Sigmoid colon (tissue), 7 donors: Measurements from ENCODE around the gene ZSWIM5. TPM values are rescaled to one million over a fixed set of nuclear protein-coding genes. Genes with fewer than 3 reads are reported as not detected.

Experiments used
- DNase-seq: peaks from one replicate; pipeline ENCODE4 v3.0.0-alpha.2; 2019
- H3K27ac ChIP-seq, 4 donors: fragments of 200-600 bp; sonication (generic); one replicate each; pipeline ENCODE4 v1.5.1; 2016 to 2019; ENCODE audit warnings: mild to moderate bottlenecking in 1 of 4
- H3K27me3 ChIP-seq, 3 donors: fragments of 200-600 bp; sonication (generic); one replicate each; pipeline ENCODE4 v1.5.1; 2019; ENCODE audit warnings: mild to moderate bottlenecking in 1 of 3
- H3K36me3 ChIP-seq, 4 donors: fragments of 200-600 bp; sonication (generic); one replicate each; pipeline ENCODE4 v1.5.1; 2016 to 2019
- H3K4me1 ChIP-seq, 4 donors: fragments of 200-600 bp; sonication (generic); one replicate each; pipeline ENCODE4 v1.5.1; 2017 to 2019
- H3K4me3 ChIP-seq, 4 donors: fragments of 200-600 bp; sonication (generic); one replicate each; pipeline ENCODE4 v1.5.1; 2017 to 2019; ENCODE audit warnings: mild to moderate bottlenecking in 2 of 4, moderate library complexity in 1 of 4
- H3K9me3 ChIP-seq, 4 donors: fragments of 200-600 bp in 3 of 4; sonication (generic) in 3 of 4; one replicate each; pipeline versions ENCODE4 v1.5.1 to v1.6.1; 2013 to 2019
- CTCF ChIP-seq, 4 experiments: fragments of 450-650 bp in 3 of 4; fragments of 200-600 bp in 1 of 4; IDR thresholded peaks; one replicate each; pipeline ENCODE4 v1.5.1; 2016 to 2019; ENCODE audit warnings: antibody characterized with exemption in 4 of 4, mild to moderate bottlenecking in 3 of 4, moderate library complexity in 2 of 4
- EP300 ChIP-seq, 4 donors: sonication (generic); formaldehyde crosslinking; IDR thresholded peaks; one replicate each; pipeline ENCODE4 v1.6.1; 2017; ENCODE audit warnings: antibody characterized with exemption in 4 of 4
- POLR2A ChIP-seq, 2 donors: fragments of 450-650 bp; IDR thresholded peaks; one replicate each; pipeline ENCODE4 v1.6.1; 2016; ENCODE audit warnings: antibody characterized with exemption in 2 of 2, mild to moderate bottlenecking in 2 of 2, moderate library complexity in 2 of 2
- POLR2AphosphoS5 ChIP-seq, 4 donors: sonication (generic); formaldehyde crosslinking; IDR thresholded peaks; one replicate each; pipeline ENCODE4 v1.6.1; 2017; ENCODE audit warnings: antibody characterized with exemption in 4 of 4
- WGBS, 2 donors: extraction: QIAGEN DNeasy Blood & Tissue Kit; methylation state at CpG; one replicate each; pipeline ENCODE4 v1.1.7; 2013; 5-methylcytosine and 5-hydroxymethylcytosine counted together
- intact Hi-C: fragments of 100-400 bp; cut with DNase I; formaldehyde crosslinking; loops from one replicate; pipeline ENCODE4 v1.15.1; 2023
- polyA plus RNA-seq, 3 donors: library from polyadenylated mRNA; stranded (reverse); fragments of 200-250 nt; gene quantifications; one replicate each; pipeline ENCODE4 v1.2.3, GENCODE V29; 2013
- total RNA-seq, 4 donors: library from RNA; depleted of rRNA; stranded (reverse); fragments of >200 nt; gene quantifications; one replicate each; pipeline ENCODE4 v1.1.0, GENCODE V29; 2016
- donor health status: healthy with polysubstance abuse.
- donor health status: Bipolar disorder and iron deficiency.
- donor health status: healthy.

The ZSWIM5 gene
- total and polyA plus RNA-seq, 7 donors: 2.4 to 4.3 (median 3.2) TPM

- peaks cover 0 to 36% (median 31%) of the 10 kb centered on the region in 4 donors for H3K4me1 ChIP-seq
- H3K9me3 ChIP-seq: no peaks in the 10 kb centered on the region
- no peak overlapping the region for H3K27ac ChIP-seq
- 92 to 94% methylated on average over 3 of the region's 3 CpGs for WGBS, 2 donors
- H3K36me3 ChIP-seq: peaks cover 47 to 64% (median 63%) of the 10 kb centered on the region in 4 donors
- no peaks in the 10 kb centered on the region for H3K27me3 ChIP-seq
- TF ChIP-seq EP300 (IDR thresholded peaks at IDR 0.05): no peak
- TF ChIP-seq POLR2A (IDR thresholded peaks at IDR 0.05): no peak
- no peak for TF ChIP-seq POLR2AphosphoS5 (IDR thresholded peaks at IDR 0.05)
- no peak for TF ChIP-seq CTCF (IDR thresholded peaks at IDR 0.05)
- DNase-seq: no peak
- intact Hi-C loops: no loop called here
- no peak overlapping the region for H3K4me3 ChIP-seq
These were observed 198.3 kb downstream of the ZSWIM5 start for GRCh38 chr1:45008076-45008475.

GRCh38 chr1:45007311-45007710 lies 199.1 kb downstream of the ZSWIM5 start:
- H3K4me3 ChIP-seq: no peak overlapping the region

GRCh38 chr1:45005761-45006160 lies 200.6 kb downstream of the ZSWIM5 start:
- H3K27ac ChIP-seq: no peak overlapping the region
- TF ChIP-seq POLR2AphosphoS5 (IDR thresholded peaks at IDR 0.05): no peak
- TF ChIP-seq POLR2A (IDR thresholded peaks at IDR 0.05): no peak
- no peak for TF ChIP-seq CTCF (IDR thresholded peaks at IDR 0.05)
- no peak for TF ChIP-seq EP300 (IDR thresholded peaks at IDR 0.05)
- no peak overlapping the region for H3K4me3 ChIP-seq
- intact Hi-C loops: no loop called here
- H3K9me3 ChIP-seq: no peaks in the 10 kb centered on the region
- H3K36me3 ChIP-seq: peaks cover 47 to 78% (median 72%) of the 10 kb centered on the region in 4 donors
- no peaks in the 10 kb centered on the region for H3K27me3 ChIP-seq
- no peak for DNase-seq
- WGBS, 2 donors: 91 to 95% methylated on average over 6 of the region's 6 CpGs
- H3K4me1 ChIP-seq: peaks cover 0 to 20% (median 15%) of the 10 kb centered on the region in 4 donors

More at GRCh38 chr1:45007311-45007710, 199.1 kb downstream of the ZSWIM5 start:
- DNase-seq: no peak
- Histone ChIP-seq H3K27ac (no peak overlapping the region), H3K27me3 (no peaks in the 10 kb centered on the region), H3K36me3 (peaks cover 47 to 71% (median 69%) of the 10 kb centered on the region in 4 donors), H3K9me3 (no peaks in the 10 kb centered on the region), H3K4me1 (peaks cover 0 to 28% (median 23%) of the 10 kb centered on the region in 4 donors)
- TF ChIP-seq EP300 (IDR thresholded peaks at IDR 0.05) (no peak), POLR2AphosphoS5 (IDR thresholded peaks at IDR 0.05) (no peak), CTCF (IDR thresholded peaks at IDR 0.05) (no peak), POLR2A (IDR thresholded peaks at IDR 0.05) (no peak)
- intact Hi-C loops: no loop called here
- WGBS, 2 donors: 86 to 89% methylated on average over 11 of the region's 11 CpGs

GRCh38 chr1:45004281-45004920 lies 202.0 kb downstream of the ZSWIM5 start:
- intact Hi-C loops: no loop called here
- DNase-seq: no peak
- TF ChIP-seq POLR2A (IDR thresholded peaks at IDR 0.05): no peak
- TF ChIP-seq EP300 (IDR thresholded peaks at IDR 0.05): no peak
- TF ChIP-seq POLR2AphosphoS5 (IDR thresholded peaks at IDR 0.05): no peak
- TF ChIP-seq CTCF (IDR thresholded peaks at IDR 0.05): no peak
- Histone ChIP-seq H3K27ac (no peak overlapping the region), H3K36me3 (peaks cover 44 to 78% (median 70%) of the 10 kb centered on the region in 4 donors), H3K27me3 (no peaks in the 10 kb centered on the region), H3K4me1 (peaks cover 0 to 8% (median 4%) of the 10 kb centered on the region in 4 donors), H3K9me3 (no peaks in the 10 kb centered on the region), H3K4me3 (no peak overlapping the region)
- WGBS, 2 donors: 91 to 95% methylated on average over 7 of the region's 7 CpGs
